Epidermal melanocyte (primary cell): ENCODE measurements around the gene WTIP.
"Not testable (repeated sequence)": the region's sequence is repeated elsewhere in the genome, so short reads cannot be mapped to it uniquely, and the experiment has no call there.

Source experiments
- DNase-seq: peaks from one replicate; pipeline ENCODE4 v3.0.0; 2011; ENCODE audit warnings: low spot score; ENCODE audit not compliant: insufficient read length

Gene WTIP

DNA sequence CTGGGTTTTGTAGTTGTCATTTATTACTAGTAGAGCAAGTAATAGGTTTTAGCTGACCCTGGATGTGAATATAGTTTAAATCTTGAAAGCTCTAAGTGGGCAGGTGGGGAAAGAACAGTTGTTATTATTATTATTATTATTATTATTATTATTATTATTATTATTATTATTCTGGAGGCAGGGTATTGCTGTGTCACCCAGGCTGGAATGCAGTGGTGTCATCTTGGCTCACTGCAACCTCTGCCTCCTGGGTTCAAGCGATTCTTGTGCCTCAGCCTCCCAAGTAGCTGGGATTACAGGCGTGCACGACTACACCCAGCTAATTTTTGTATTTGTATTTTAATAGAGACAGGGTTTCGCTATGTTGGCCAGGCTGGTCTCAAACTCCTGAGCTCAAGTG, 3.1 kb upstream of the WTIP start:
- not testable (repeated sequence) for DNase-seq

DNA sequence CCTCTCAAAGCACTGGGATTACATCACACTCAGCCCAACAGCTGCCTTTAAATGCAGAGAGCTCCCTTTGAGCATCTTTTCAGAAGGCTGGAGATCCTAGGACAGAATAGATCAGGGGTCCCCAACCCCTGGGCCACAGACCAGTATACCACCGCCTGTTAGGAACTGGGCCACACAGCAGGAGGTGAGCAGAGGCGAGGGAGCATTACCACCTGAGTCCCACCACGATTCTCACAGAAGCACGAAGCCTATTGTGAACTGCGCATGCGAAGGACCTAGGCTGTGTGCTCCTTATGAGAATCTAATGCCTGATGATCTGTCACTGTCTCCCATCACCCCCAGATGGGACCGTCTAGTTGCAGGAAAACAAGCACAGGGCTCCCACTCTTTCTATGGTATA, 2.2 kb upstream of the WTIP start:
- DNase-seq: no peak

DNA sequence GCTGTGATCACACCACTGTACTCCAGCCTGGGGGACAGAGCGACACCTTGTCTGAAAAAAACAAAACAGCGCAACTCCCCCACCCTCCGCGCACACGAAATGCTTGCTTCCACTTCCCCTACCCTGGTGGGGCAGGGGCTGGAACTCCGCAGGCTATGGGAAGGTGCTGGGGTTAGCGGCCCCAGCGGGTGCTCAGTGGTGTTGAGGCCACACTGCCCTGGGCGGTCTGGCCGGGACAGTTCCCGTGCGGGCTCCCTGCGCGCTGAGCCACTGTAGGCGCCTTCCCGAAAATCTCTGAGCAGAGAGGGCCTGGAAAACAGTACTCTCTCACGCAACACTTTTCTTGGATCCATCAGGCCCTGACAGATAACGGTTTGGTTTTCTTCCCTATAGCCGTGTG, 1.1 kb upstream of the WTIP start:
- no peak for DNase-seq

DNA sequence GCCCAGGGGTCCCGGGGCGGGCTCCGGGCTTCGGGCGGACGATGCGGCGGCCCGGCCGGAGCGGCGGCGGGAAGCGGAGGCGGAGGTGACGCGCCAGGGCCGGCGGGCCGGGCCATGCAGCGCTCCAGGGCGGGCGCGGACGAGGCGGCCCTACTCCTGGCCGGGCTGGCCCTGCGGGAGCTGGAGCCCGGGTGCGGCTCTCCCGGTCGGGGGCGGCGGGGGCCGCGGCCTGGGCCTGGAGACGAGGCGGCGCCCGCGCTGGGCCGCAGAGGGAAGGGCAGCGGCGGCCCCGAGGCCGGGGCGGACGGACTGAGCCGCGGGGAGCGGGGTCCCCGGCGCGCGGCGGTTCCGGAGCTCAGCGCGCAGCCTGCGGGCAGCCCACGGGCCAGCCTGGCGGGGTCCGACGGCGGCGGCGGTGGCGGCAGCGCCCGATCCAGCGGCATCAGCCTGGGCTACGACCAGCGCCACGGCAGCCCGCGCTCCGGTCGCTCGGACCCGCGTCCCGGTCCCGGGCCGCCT, 362 bp downstream of the WTIP start:
- DNase-seq: no peak

DNA sequence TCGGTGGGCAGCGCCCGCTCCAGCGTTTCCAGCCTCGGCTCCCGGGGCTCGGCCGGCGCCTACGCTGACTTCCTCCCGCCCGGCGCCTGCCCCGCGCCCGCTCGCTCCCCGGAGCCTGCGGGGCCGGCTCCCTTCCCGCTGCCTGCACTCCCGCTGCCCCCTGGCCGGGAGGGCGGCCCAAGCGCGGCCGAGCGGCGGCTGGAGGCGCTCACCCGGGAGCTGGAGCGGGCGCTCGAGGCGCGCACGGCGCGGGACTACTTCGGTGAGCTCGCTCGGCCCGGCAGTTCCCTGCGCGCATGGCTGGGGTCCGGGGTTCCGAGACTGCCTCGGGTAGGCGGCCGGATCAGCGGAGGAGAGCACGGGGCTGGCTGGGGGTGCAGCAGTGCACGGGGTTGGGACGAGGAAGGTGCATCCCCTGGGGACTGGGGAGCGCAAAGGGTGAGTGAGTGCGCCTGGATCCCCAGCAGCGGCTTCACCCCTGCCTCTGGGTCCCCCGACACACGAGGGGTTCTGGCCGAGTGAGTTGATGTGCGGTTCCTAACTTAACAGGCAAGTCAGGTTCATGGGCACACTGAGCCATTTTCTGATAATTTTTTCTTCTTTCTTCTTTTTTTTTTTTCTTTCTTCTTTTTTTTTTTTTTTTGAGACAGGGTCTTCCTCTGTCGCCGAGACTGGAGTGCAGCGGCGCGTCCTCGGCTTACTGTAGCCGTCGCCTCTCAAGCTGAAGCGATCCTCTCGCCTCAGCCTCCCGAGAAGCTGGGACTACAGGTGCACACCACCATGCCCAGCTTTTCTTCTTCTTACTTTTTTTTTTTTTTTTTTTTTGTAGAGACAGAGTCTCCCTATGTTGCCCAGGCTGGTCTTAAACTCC, 1.1 kb downstream of the WTIP start:
- DNase-seq: no peak

DNA sequence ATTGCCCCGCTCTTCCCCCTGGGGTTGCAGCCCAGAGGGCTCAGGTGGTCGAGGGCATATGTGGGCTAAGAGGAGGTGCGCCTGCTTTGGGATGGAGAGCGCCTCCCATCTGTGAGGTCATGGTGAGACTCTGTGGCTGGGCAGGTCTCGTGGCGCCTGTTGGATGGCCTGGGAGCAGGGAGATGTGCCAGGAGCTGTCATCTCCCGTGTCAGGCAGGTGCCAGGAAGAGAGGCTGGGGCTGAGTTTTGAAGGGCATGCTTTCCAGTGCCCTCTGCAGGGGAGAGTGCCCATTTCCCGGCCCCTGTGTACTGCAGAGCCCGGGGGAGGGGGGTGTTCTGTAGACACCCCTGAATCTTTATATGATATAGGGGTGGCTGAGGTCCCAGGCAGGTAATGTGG, 2.8 kb downstream of the WTIP start:
- DNase-seq: no peak

DNA sequence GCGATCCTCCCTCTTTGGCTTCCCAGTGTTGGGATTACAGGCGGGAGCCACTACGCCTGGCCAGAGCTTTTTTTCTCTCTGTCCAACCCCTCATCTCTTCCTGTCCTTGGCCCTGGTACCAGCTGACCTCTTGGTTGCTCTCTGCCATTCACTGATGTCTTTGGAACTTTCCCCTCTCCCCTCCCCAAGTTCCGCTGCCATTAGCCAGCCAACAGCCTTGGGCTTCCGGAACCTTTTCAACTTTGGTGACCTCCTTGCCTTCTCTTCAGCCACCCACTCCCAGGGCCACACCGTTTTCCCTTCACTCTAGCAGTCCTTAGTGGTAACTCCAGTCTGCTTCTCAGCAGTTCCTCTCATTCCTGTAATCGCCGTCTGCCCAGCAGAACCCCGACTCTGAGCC, 4.3 kb downstream of the WTIP start:
- DNase-seq: no peak

DNA sequence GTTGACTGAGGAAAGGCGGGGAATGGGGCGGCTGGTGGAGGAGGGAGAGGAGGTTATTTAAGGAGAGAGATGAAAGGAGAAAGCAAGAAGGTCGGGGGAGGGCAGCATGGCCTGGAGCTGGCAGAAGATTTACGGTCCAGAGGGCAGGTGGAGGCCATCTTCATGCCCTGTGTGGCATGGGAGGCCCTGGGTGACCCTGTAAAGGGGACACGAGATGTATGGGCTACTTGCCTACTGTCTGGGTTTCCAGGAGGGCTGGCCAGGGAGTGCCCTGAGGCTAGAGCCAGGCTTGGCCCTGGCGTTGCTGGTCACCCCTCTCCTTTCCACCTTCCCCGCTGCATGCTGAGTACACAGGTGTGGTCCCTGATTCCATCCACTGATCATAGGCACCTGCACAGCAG, 6.1 kb downstream of the WTIP start:
- DNase-seq: no peak

DNA sequence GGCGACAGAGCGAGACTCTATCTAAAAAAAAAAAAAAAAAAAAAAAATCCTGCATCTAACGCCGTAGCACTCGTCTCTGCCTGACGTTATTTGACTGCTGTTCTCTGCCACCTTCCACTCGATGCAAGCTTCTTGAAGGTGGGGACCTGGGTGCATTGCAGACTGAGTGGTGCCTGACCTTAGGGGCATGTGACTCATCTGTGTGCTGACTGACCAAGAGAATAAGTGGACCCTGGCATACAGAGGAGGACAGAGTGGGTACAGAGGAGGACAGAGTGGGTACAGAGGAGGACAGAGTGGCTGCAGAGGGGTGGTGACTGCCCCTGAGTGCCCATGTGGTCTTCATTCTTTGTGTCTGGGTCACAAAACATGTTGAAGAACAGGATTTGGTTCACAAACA, 7.6 kb downstream of the WTIP start:
- no peak for DNase-seq

DNA sequence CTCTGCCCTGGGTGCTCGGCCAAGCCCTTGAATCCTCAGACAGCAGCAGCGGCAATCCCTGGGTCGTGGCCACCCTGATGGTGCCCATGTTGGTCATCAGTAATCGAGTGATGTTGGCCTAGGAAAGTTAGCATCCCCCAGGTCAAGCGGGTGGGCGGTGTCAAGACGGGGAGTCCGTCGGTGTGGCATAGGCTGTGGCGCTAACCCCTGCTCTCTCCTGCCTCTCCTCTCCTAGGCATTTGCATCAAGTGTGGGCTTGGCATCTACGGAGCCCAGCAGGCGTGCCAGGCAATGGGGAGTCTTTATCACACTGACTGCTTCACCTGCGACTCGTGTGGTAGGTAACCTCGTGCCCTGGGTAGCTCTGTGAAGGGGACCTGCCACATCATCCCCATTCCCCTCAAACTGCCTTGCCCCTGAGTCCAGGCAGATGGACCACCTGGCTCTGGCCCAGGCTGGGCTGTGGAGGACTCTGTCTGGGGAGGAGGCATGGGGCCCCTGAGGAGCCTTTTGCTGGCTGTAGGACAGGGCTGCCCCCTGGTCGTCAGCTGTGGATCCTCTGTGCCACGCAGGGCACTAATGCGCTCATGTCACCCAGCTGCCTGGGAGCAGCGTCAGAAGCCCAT, 8.7 kb downstream of the WTIP start:
- no peak for DNase-seq

DNA sequence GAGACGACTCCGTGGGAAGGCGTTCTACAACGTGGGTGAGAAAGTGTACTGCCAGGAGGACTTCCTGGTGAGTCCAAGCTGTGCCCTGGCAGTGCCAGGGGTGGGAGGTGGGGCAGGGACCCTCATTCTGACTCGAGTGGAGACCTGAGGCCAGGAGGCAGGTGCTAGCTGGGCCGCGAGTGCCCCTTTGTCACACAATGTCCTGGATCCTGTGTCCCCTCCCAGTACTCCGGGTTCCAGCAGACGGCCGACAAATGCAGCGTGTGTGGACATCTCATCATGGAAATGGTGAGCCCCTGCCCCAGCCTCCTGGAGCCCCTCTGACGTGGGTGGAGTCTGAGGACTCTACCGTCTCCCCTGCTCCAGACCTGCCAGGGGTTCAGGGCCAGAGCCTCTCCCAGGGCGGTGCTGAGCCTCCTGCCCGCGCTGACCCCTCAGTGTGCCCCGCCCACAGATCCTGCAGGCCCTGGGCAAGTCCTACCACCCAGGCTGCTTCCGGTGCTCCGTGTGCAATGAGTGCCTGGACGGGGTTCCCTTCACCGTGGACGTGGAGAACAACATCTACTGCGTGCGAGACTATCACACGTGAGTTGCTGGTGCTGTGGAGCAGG, 11.6 kb downstream of the WTIP start:
- DNase-seq: no peak

DNA sequence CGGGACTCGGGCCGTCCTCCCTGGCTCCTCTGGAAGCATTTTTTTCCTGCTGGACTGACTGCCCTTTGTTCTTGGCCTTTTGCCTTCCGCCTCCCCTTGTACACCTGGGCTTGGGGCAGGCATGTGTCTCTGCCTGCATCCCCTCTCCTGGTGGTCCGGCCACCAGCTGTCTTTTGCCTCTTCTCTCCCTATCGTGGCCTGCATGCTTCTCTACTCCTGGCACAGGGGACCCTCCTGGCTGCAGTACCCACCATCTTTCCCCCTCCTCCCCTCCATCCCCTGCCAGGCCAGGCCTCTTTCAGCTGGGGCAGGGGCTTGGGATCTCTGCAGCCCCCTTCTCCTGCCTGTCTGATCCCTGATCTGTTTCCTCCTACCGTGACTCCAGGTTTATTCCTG, 12.1 kb downstream of the WTIP start:
- no peak for DNase-seq

DNA sequence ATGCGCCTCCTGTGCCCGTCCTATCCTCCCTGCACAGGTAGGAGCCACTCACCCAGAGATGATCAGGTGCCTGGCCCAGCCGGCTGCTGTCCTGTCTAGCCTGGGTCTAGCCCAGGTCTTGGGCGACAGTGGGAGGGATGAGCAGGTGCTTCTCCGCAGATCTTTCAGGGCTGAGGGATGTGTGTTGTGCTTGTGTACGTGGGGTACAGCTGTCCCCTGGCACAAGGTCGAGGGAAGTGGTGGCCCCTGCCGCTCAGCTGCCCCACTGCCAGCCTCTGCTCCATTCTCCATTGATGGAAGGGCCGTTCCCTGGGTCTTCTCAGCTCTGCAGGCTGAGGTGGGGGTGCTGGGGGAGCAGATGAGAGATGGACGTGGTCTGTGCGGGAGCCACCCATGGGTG, 13.0 kb downstream of the WTIP start:
- no peak for DNase-seq

DNA sequence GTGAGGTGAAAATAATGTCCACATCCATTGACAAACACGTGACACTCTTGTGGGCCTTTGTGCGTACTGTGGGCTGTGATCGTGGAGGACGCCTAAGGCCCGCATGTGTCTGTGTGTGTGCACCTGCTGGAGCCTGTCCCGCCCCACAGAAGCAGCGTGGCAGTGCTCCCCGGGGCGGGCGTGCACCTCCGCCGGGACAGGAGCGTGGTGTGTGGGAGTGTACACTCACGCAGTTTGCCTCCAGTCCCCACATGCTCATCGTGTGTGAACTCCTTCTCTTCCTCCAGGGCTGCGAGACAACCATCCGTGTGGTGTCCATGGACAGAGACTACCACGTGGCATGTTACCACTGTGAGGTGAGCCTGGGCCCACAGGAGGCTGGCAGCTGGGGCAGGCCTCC, 13.9 kb downstream of the WTIP start:
- no peak for DNase-seq

DNA sequence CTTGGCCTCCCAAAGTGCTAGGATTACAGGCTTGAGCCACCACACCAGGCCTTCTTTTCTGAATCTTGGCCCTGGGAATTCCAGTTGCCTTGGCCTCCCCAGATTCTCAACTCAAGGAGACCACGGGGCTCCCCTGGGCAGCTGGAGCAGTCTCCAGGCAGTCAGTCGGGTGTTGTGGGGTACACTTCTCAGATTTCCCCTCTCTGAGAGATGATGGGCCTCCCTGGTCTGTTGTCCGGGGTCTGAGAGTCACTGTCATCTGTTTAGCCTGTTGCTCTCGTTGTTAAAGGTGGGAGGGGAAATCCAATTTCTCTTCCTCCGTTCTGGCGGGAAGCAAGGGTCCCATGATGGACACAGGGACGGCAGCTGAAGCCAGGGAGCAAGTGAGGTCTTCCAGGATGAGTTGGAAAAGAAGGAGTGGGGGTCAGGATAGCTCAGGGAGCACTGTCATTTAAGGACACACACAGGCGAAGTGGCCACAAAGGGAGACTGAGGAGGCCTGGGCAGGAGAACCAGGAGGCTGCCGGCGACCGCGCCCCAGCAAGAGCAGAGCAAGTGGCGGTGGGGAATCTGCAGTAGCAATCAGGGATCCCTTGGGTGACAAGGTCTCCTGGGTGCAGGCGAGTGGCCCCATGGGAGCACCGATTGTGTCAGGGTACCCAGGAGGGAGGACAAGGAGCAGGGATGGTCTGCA, 15.7 kb downstream of the WTIP start:
- DNase-seq: no peak

DNA sequence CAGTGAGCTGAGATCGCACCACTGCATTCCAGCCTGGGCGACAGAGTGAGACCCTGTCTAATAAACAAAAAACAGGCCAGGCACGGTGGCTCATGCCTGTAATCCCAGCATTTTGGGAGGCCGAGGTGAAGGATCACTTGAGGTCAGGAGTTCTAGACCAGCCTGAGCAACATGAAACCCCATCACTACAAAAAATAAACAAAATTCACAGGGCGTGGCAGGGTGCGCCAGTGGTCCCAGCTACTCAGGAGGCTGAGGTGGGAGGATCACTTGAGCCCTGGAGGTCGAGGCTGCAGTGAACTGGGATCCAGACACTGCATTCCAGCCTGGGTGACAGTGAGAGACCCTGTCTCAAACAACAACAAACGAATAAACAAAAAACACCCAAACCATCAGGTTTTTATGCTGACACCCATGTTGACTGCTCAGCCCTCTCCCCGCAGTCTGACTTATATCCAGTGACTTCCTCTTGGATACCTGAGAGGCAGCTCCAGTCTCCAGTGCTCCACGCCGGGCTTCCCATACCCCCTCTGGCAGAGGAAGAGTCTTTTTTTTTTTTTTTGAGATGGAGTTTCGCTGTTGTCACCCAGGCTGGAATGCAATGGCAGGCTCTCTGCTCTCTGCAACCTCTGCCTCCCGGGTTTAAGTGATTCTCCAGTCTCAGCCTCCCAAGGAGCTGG, 17.7 kb downstream of the WTIP start:
- no peak for DNase-seq

DNA sequence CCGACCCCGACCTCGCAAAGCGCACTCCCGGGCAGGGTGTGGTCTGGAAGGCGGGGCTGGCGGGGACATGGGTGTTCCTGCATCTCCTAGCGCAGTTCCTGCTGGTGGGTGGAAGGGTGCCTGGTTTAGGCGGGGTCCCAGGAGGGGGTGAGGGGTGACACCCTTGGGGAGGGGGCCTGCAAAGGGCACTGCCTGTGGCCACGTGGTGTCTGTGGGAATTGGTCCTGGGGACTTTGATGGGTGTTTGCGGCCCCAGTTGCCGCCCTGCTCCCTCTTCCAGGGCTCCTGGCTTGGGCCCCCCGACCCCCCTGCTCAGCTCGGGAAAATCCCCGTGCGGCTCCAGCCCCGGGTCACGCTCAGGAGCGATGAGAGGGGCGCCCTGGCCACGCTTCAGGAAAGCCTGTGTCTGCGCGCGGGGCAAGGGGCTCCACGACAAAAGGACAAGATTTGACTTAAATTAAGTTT, 19.1 kb downstream of the WTIP start:
- no peak for DNase-seq

DNA sequence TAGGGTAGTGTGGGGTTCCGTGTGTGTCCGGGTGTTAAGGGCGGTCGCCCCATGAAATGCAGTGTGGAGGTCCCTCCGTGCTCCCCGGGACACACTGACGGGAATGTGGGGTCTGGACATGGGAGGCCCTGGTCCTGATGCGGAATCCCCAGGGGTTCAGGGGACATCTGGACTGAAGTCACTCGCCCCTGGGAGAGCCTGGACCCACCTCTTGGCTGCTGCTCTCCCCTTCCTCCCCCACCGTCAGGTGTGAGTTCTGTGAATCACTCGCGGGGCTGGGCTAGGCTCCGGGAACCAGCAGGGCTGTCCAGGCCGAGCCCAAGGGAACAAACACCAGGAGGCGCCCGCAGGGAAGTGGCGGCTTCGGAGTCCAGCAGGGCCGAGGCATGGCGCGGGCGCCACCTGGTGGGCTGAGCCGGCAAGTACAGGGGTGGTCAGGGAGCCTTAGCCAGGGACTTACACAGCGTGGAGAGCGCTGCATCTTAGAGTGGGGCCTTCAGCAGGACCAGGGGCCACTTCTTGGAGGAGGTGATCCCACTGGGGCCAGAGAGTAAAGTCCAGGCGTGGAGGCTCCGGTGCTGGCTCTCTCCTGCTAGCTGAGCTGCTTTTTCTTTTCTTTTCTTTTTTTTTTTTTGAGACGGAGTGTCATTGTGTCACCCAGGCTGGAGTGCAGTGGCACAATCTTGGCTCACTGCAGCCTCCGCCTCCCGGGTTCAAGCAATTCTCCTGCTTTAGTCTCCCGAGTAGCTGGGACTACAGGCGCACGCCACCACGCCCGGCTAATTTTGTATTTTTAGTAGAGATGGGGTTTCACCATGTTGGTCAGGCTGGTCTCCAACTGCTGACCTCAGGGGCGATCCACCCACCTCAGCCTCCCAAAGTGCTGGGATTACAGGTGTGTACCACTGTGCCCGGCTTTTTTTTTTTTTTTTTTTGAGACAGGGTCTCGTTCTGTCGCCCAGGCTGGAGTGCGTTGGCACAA, 20.1 kb downstream of the WTIP start:
- DNase-seq: peak; percentile 96

DNA sequence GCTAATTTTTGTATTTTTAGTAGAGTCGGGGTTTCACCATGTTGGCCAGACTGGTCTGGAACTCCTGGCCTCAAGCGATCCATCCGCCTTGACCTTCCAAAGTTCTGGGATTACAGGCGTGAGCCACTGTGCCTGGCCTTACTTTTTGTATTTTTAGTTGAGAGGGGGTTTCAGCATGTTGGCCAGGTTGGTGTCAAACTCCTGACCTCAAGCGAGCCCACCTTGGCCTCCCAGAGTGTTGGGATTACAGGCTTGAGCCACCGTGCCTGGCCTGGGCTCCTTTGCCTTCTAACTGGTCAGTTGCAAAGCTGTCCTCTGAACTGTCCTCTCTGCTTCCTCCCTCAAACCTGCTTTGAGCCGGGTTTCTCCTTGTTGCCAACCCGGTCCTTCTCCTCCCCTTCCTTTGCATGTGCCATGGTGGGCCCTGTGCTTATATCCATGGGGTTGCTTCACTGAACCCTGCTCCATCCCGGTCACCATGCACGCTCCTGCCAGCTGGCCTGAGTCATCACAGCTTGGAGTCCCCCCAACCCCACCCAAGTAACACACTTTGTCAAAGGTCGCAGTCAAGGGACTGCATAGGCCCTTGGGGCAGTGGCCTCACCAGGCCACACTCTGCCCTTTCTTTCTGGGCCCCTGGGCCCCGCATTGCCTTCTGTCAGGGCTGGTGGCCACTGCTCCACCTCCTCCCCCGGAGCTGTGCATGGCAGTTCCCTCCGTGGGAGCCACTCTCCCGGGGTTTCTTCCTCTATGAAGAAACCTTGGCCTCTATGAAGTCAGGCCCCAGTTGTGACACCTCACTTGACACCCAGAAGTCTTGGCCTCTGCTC, 21.2 kb downstream of the WTIP start:
- DNase-seq: no peak
